Measurements from ENCODE around the gene SCT. TPM values are rescaled to one million over a fixed set of nuclear protein-coding genes. Genes with fewer than 3 reads are reported as not detected.

SCT gene
- total RNA-seq, 1 experiment from 2014 or later: not detected

GRCh38 chr11:637593-638521 lies 10.9 kb upstream of the SCT start:
- no peak for DNase-seq

GRCh38 chr11:637333-637592 lies 10.3 kb upstream of the SCT start:
- H3K27me3 Mint-ChIP-seq (ENCODE audit: unreplicated experiment): no peaks in the 10 kb centered on the region
- no peak overlapping the region for H3K27ac Mint-ChIP-seq (ENCODE audit: unreplicated experiment)

More at GRCh38 chr11:637593-638521, 10.9 kb upstream of the SCT start:
- Mint-ChIP-seq H3K9me3 (ENCODE audit: low read depth, unreplicated experiment) (no peaks in the 10 kb centered on the region), H3K27me3 (ENCODE audit: unreplicated experiment) (no peaks in the 10 kb centered on the region), H3K4me3 (ENCODE audit: low read depth, unreplicated experiment) (no peak overlapping the region), H3K36me3 (ENCODE audit: insufficient read depth, unreplicated experiment) (peaks cover 45% of the 10 kb centered on the region), H3K27ac (ENCODE audit: unreplicated experiment) (no peak overlapping the region), H3K4me1 (ENCODE audit: low read depth, unreplicated experiment) (no peaks in the 10 kb centered on the region)
- intact Hi-C loops (cut with micrococcal nuclease; ENCODE audit: unreplicated experiment): no loop called here
- no TSS peak for BruUV-seq (replicated peaks)
- TF ChIP-seq CTCF (IDR thresholded peaks at IDR 0.05; ENCODE audit: unreplicated experiment): no peak
- CTCF ChIA-PET: interaction anchor here (0.6 kb wide), 1 partner anchor 40 kb away, joined by 5 read pairs; no protein-coding TSS in a partner anchor

GRCh38 chr11:636511-637332 lies 9.7 kb upstream of the SCT start, which contains the start of gene DRD4:
TSS of gene DRD4 (plus strand) at chr11:637269. CDS start at chr11:637305, 36 bp downstream.
- Mint-ChIP-seq H3K4me3 (ENCODE audit: low read depth, unreplicated experiment) (no peak within 1 kb of the TSS), H3K9me3 (ENCODE audit: low read depth, unreplicated experiment) (no peaks in the 10 kb centered on the region), H3K36me3 (ENCODE audit: insufficient read depth, unreplicated experiment) (peaks cover 34% of the 10 kb centered on the region), H3K4me1 (ENCODE audit: low read depth, unreplicated experiment) (no peaks in the 10 kb centered on the region), H3K27me3 (ENCODE audit: unreplicated experiment) (no peaks in the 10 kb centered on the region), H3K27ac (ENCODE audit: unreplicated experiment) (no peak within 1 kb of the TSS)
- intact Hi-C loops (cut with micrococcal nuclease; ENCODE audit: unreplicated experiment): no loop called here
- DNase-seq: no peak
- TF ChIP-seq CTCF (IDR thresholded peaks at IDR 0.05; ENCODE audit: unreplicated experiment): no peak
- BruUV-seq (replicated peaks): no TSS peak
- CTCF ChIA-PET: no interaction called here

More at GRCh38 chr11:637333-637592, 10.3 kb upstream of the SCT start:
- CTCF ChIA-PET: no interaction called here
- H3K4me3 Mint-ChIP-seq (ENCODE audit: low read depth, unreplicated experiment): no peak overlapping the region
- no peak for DNase-seq
- no peaks in the 10 kb centered on the region for H3K4me1 Mint-ChIP-seq (ENCODE audit: low read depth, unreplicated experiment)
- no peak for TF ChIP-seq CTCF (IDR thresholded peaks at IDR 0.05; ENCODE audit: unreplicated experiment)
- intact Hi-C loops (cut with micrococcal nuclease; ENCODE audit: unreplicated experiment): no loop called here
- BruUV-seq (replicated peaks): no TSS peak
- H3K36me3 Mint-ChIP-seq (ENCODE audit: insufficient read depth, unreplicated experiment): peaks cover 39% of the 10 kb centered on the region
- H3K9me3 Mint-ChIP-seq (ENCODE audit: low read depth, unreplicated experiment): no peaks in the 10 kb centered on the region

GRCh38 chr11:635945-636510 lies 9.0 kb upstream of the SCT start:
- H3K27ac Mint-ChIP-seq (ENCODE audit: unreplicated experiment): no peak overlapping the region
- H3K9me3 Mint-ChIP-seq (ENCODE audit: low read depth, unreplicated experiment): no peaks in the 10 kb centered on the region
- H3K4me1 Mint-ChIP-seq (ENCODE audit: low read depth, unreplicated experiment): no peaks in the 10 kb centered on the region
- no peaks in the 10 kb centered on the region for H3K27me3 Mint-ChIP-seq (ENCODE audit: unreplicated experiment)
- TF ChIP-seq CTCF (IDR thresholded peaks at IDR 0.05; ENCODE audit: unreplicated experiment): no peak
- no TSS peak for BruUV-seq (replicated peaks)
- CTCF ChIA-PET: no interaction called here
- no peak for DNase-seq
- intact Hi-C loops (cut with micrococcal nuclease; ENCODE audit: unreplicated experiment): no loop called here
- peaks cover 34% of the 10 kb centered on the region for H3K36me3 Mint-ChIP-seq (ENCODE audit: insufficient read depth, unreplicated experiment)
- H3K4me3 Mint-ChIP-seq (ENCODE audit: low read depth, unreplicated experiment): no peak overlapping the region

All from Calu3 (cell line).